HepG2 (cell line): ENCODE results near the gene LTB4R. TPM values are rescaled to one million over a fixed set of nuclear protein-coding genes. Genes with fewer than 3 reads are reported as not detected.

Experiments used
- ATAC-seq: fragments of 200-7000 bp; cut with Tn5 transposase; 3 replicates; pipeline ENCODE4 v1.9.1; 2020; ENCODE audit warnings: mild to moderate bottlenecking, moderate library complexity
- BruUV-seq: library from RNA; stranded (reverse); fragments of 400-500 nt; replicated peaks from 2 replicates; lab custom pipeline; 2021; lab: Mats Ljungman, UMichigan
- CTCF ChIA-PET: fragments of 300-600 bp; formaldehyde crosslinking; extraction: SDS; loops from one replicate; lab custom pipeline; 2021; ENCODE audit warnings: low total read pairs, inconsistent platforms, low intra/inter-chr PET ratio; lab: Yijun Ruan, JAX
- POLR2A ChIA-PET: fragments of 350-600 bp; sonication (Branson Sonifier 250); formaldehyde crosslinking; loops from one replicate; lab custom pipeline; 2020; ENCODE audit warnings: antibody characterized with exemption, inconsistent platforms; lab: Yijun Ruan, JAX
- DNase-seq: peaks from one replicate; pipeline ENCODE4 v3.0.0-alpha.2; 2015; ENCODE audit warnings: low spot score
- FAIRE-seq: peaks from 3 replicates; lab custom pipeline; 2011; peaks lifted over from hg19 to GRCh38; lab: Jason Lieb, UNC
- H2AFZ ChIP-seq: one replicate; pipeline ENCODE4 v1.6.1; 2011; ENCODE audit warnings: low read length, inconsistent platforms
- H3K27ac ChIP-seq: fragments of 300-600 bp; 3 replicates; pipeline ENCODE4 v1.8.0; 2011; ENCODE audit warnings: mixed run types, mild to moderate bottlenecking, mixed read lengths, low read length, inconsistent platforms; ENCODE audit not compliant: insufficient read depth; ENCODE audit errors: extremely low read length
- H3K27me3 ChIP-seq, 2 experiments: fragments of 200-600 bp in 1 of 2; 2 replicates in 1 of 2; 3 replicates in 1 of 2; pipeline versions ENCODE4 v1.6.0 to v1.8.0; 2011; ENCODE audit warnings: low read length in 2 of 2, mild to moderate bottlenecking in 2 of 2, moderate library complexity in 2 of 2, inconsistent platforms in 1 of 2; ENCODE audit not compliant: insufficient read depth in 2 of 2, control insufficient read depth in 1 of 2
- H3K36me3 ChIP-seq, 2 experiments: fragments of 200-600 bp in 1 of 2; replicated peaks in 1 of 2; 2 replicates in 1 of 2; 3 replicates in 1 of 2; pipeline versions ENCODE4 v1.5.1 to v1.8.0; 2011; ENCODE audit warnings: low read length in 2 of 2, inconsistent platforms in 1 of 2; ENCODE audit not compliant: insufficient read depth in 2 of 2, control insufficient read depth in 1 of 2
- H3K4me1 ChIP-seq: 2 replicates; pipeline ENCODE4 v1.5.1; 2012; ENCODE audit warnings: low read length, inconsistent platforms; ENCODE audit not compliant: insufficient read depth
- H3K4me2 ChIP-seq: 2 replicates; pipeline ENCODE4 v1.6.0; 2011; ENCODE audit warnings: low read depth, low read length, inconsistent platforms
- H3K4me3 ChIP-seq, 3 experiments: fragments of 200-600 bp in 1 of 3; sonication (generic), shearing (Covaris generic) in 1 of 3; replicated peaks in 1 of 3; 2 replicates each; pipeline ENCODE4 v1.5.1; 2011 to 2016; ENCODE audit warnings: low read length in 3 of 3, inconsistent platforms in 2 of 3, low read depth in 2 of 3, mild to moderate bottlenecking in 2 of 3, control low read depth in 1 of 3, mixed read lengths in 1 of 3; ENCODE audit not compliant: insufficient read depth in 1 of 3
- H3K79me2 ChIP-seq: one replicate; pipeline ENCODE4 v1.6.1; 2011; ENCODE audit warnings: low read length, inconsistent platforms; ENCODE audit not compliant: insufficient read depth
- H3K9ac ChIP-seq: 2 replicates; pipeline ENCODE4 v1.6.0; 2011; ENCODE audit warnings: mild to moderate bottlenecking, low read depth, low read length, inconsistent platforms; ENCODE audit not compliant: insufficient read depth
- H3K9me3 ChIP-seq: 2 replicates; pipeline ENCODE4 v1.5.1; 2012; ENCODE audit warnings: mild to moderate bottlenecking, low read length
- H4K20me1 ChIP-seq: 2 replicates; pipeline ENCODE4 v1.6.0; 2011; ENCODE audit warnings: inconsistent platforms, mild to moderate bottlenecking, low read length, moderate library complexity; ENCODE audit not compliant: insufficient read depth
- BRD4 ChIP-seq: sonication (generic); formaldehyde crosslinking; IDR thresholded peaks from 2 replicates; pipeline ENCODE4 v1.4.0; 2020; ENCODE audit warnings: missing genetic modification reagents
- NFKBIZ ChIP-seq: IDR thresholded peaks from 2 replicates; pipeline ENCODE4 v1.6.1; 2018; ENCODE audit warnings: missing genetic modification reagents, missing compliant biosample characterization
- PCBP1 ChIP-seq: fragments of 200-400 bp; formaldehyde crosslinking; IDR thresholded peaks from 2 replicates; pipeline ENCODE4 v1.6.1; 2017; ENCODE audit warnings: mild to moderate bottlenecking, low read depth, low read length, borderline replicate concordance
- RELA ChIP-seq: sonication (generic); formaldehyde crosslinking; IDR thresholded peaks from 2 replicates; pipeline ENCODE4 v1.4.0; 2020; ENCODE audit warnings: missing genetic modification reagents
- XRCC5 ChIP-seq: fragments of 200-400 bp; formaldehyde crosslinking; optimal IDR thresholded peaks from 2 replicates; pipeline ENCODE3; 2017; ENCODE audit warnings: mild to moderate bottlenecking, low read length
- ZBTB1 ChIP-seq: sonication (generic); formaldehyde crosslinking; IDR thresholded peaks from 2 replicates; pipeline ENCODE4 v1.4.0; 2020; ENCODE audit warnings: missing genetic modification reagents, borderline replicate concordance
- ZFP36L1 ChIP-seq: sonication (generic); formaldehyde crosslinking; IDR thresholded peaks from 2 replicates; pipeline ENCODE4 v1.8.0; 2022; ENCODE audit warnings: mild to moderate bottlenecking, missing genetic modification reagents, moderate library complexity
- ZNF281 ChIP-seq: sonication (generic); formaldehyde crosslinking; IDR thresholded peaks from 2 replicates; pipeline ENCODE4 v1.4.0; 2020; ENCODE audit warnings: missing genetic modification reagents, borderline replicate concordance
- ZNF292 ChIP-seq: sonication (generic); formaldehyde crosslinking; IDR thresholded peaks from 2 replicates; pipeline ENCODE4 v1.8.1; 2022; ENCODE audit warnings: mild to moderate bottlenecking, low read depth, missing genetic modification reagents, borderline replicate concordance
- ZNF337 ChIP-seq: sonication (generic); formaldehyde crosslinking; IDR thresholded peaks from 2 replicates; pipeline ENCODE4 v1.5.1; 2020; ENCODE audit warnings: missing genetic modification reagents, low read depth, mild to moderate bottlenecking, borderline replicate concordance
- ZNF350 ChIP-seq: sonication (generic); formaldehyde crosslinking; IDR thresholded peaks from 2 replicates; pipeline ENCODE4 v1.4.0; 2020; ENCODE audit warnings: mild to moderate bottlenecking, low read depth, missing genetic modification reagents, borderline replicate concordance
- WGBS: methylation state at CpG from one replicate; pipeline ENCODE4 v1.1.6; 2017; ENCODE audit warnings: low lambda C conversion rate; 5-methylcytosine and 5-hydroxymethylcytosine counted together
- in situ Hi-C: cut with HindIII; loops from 2 replicates; pipeline ENCODE4 v1.10.0; 2017; ENCODE audit warnings: low pct_unique_long_range_greater_than_20kb; ENCODE audit not compliant: extremely low pct_ligation_motif_present
- intact Hi-C: fragments of 100-400 bp; cut with micrococcal nuclease; formaldehyde crosslinking; loops from one replicate; pipeline ENCODE4 v1.10.0; 2022; ENCODE audit not compliant: unreplicated experiment
- polyA plus RNA-seq, 8 experiments: library from polyadenylated mRNA; depleted of rRNA in 3 of 8; stranded (reverse) in 7 of 8; unstranded in 1 of 8; fragments of >200 nt; fragmentation: Illumina TruSeq in 4 of 8; extraction: Trizol in 4 of 8; gene quantifications; 2 replicates each; pipeline versions ENCODE4 v1.2.1 to v1.2.3, GENCODE V29; 2011 to 2016; ENCODE audit warnings: low read depth in 4 of 8, missing spikeins in 1 of 8, mixed read lengths in 1 of 8; ENCODE audit not compliant: insufficient read depth in 1 of 8
- total RNA-seq, 5 experiments: library from RNA; depleted of rRNA; stranded (reverse); fragments of >200 nt; fragmentation: Illumina TruSeq; extraction: Trizol; gene quantifications; 2 replicates each; pipeline ENCODE4 v1.2.3, GENCODE V29; 2016; ENCODE audit warnings: low read depth in 1 of 5

Gene LTB4R
- total and polyA plus RNA-seq, 2 of the 13 experiments (the other 11 are each of a cell fraction or from before 2014, with no cell fraction given): 3.2 to 8.2 TPM

GRCh38 chr14:24315807-24316596 is 4.7 kb downstream of the LTB4R start (continued):
- peak; percentile 73 for TF ChIP-seq ZNF281 (CRISPR knock-in tag)
- TF ChIP-seq PCBP1: no peak
- TF ChIP-seq ZNF292 (CRISPR knock-in tag): no peak; the same call in none of the 2 replicates
- peak; percentile 86; the same call in 1 of the 2 replicates for TF ChIP-seq ZNF350 (CRISPR knock-in tag)
- TF ChIP-seq NFKBIZ (CRISPR knock-in tag): peak; percentile 92; the same call in 1 of the 2 replicates
- TF ChIP-seq BRD4 (CRISPR knock-in tag): peak; percentile 98; the same call in 1 of the 2 replicates
- peak; percentile 53; the same call in 1 of the 2 replicates for TF ChIP-seq ZBTB1 (CRISPR knock-in tag)

GRCh38 chr14:24316597-24316950 is 5.3 kb downstream of the LTB4R start:
- no peak overlapping the region for H3K9ac ChIP-seq
- 0 out of 2 replicates have a peak overlapping the region, but pooled peaks have one; percentile 89 for H3K4me2 ChIP-seq
- no peaks in the 10 kb centered on the region for H3K79me2 ChIP-seq
- FAIRE-seq (no peak), DNase-seq (no peak), ATAC-seq (peak; percentile 0; the same call in 2 of the 3 replicates)
- POLR2A ChIA-PET: interaction anchor here (0.9 to 3.5 kb wide), 13 partner anchors 9 to 202 kb away, joined by 3 to 57 read pairs (median 8); partner anchors contain the start of genes CBLN3, CHMP4A, CIDEB and DCAF11
- H3K4me3 ChIP-seq: no peak overlapping the region
- peaks cover 37% of the 10 kb centered on the region for H3K4me1 ChIP-seq
- H3K27me3 ChIP-seq: peaks cover 6 to 41% of the 10 kb centered on the region in 2 experiments; a peak in 4 of 5 replicates
- no peak overlapping the region for H2AFZ ChIP-seq
- H3K9me3 ChIP-seq: no peaks in the 10 kb centered on the region
- in situ Hi-C loops: no loop called here
- BruUV-seq: no TSS peak
- 85% methylated on average over 18 of the region's 18 CpGs for WGBS
- intact Hi-C loops: no loop called here
- no peaks in the 10 kb centered on the region for H4K20me1 ChIP-seq
- TF ChIP-seq ZFP36L1 (CRISPR knock-in tag) (no peak), XRCC5 (no peak), RELA (CRISPR knock-in tag) (0 out of 2 replicates have a peak, but pooled peaks have one; percentile 0), ZNF337 (peak; percentile 19; the same call in 1 of the 2 replicates)
- CTCF ChIA-PET: interaction anchor here (1.2 to 2.4 kb wide), 3 partner anchors 9 to 120 kb away, joined by 3 to 7 read pairs (median 4); partner anchors contain the start of gene CIDEB
- H3K36me3 ChIP-seq: no peaks in the 10 kb centered on the region
- H3K27ac ChIP-seq: no peak overlapping the region
